Measurements from ENCODE around the gene PACSIN3.

PACSIN3 gene

GRCh38 chr11:47186076-47186699 is at the start of gene PACSIN3:
PACSIN3 (minus strand) TSS chr11:47186434; CDS start chr11:47182727, 3,707 bp downstream.
- TF ChIP-seq, protein P1, sequence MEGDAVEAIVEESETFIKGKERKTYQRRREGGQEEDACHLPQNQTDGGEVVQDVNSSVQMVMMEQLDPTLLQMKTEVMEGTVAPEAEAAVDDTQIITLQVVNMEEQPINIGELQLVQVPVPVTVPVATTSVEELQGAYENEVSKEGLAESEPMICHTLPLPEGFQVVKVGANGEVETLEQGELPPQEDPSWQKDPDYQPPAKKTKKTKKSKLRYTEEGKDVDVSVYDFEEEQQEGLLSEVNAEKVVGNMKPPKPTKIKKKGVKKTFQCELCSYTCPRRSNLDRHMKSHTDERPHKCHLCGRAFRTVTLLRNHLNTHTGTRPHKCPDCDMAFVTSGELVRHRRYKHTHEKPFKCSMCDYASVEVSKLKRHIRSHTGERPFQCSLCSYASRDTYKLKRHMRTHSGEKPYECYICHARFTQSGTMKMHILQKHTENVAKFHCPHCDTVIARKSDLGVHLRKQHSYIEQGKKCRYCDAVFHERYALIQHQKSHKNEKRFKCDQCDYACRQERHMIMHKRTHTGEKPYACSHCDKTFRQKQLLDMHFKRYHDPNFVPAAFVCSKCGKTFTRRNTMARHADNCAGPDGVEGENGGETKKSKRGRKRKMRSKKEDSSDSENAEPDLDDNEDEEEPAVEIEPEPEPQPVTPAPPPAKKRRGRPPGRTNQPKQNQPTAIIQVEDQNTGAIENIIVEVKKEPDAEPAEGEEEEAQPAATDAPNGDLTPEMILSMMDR (IDR thresholded peaks at IDR 0.05; ENCODE audit: insufficient read depth, missing control alignments) = no peak
- FAIRE-seq = no peak
- no peak for DNase-seq (ENCODE audit: insufficient read length, low spot score)

- DNase-seq (ENCODE audit: insufficient read length, low spot score) (no peak), FAIRE-seq (no peak)
- TF ChIP-seq, protein P1 (IDR thresholded peaks at IDR 0.05; ENCODE audit: insufficient read depth, missing control alignments) = no peak
Observed at GRCh38 chr11:47235163-47235562, 48.9 kb upstream of the PACSIN3 start.

GRCh38 chr11:47234669-47235100 is 48.5 kb upstream of the PACSIN3 start:
- TF ChIP-seq, protein P1 (IDR thresholded peaks at IDR 0.05; ENCODE audit: insufficient read depth, missing control alignments) = no peak
- DNase-seq (ENCODE audit: insufficient read length, low spot score) (no peak), FAIRE-seq (no peak)

DNA sequence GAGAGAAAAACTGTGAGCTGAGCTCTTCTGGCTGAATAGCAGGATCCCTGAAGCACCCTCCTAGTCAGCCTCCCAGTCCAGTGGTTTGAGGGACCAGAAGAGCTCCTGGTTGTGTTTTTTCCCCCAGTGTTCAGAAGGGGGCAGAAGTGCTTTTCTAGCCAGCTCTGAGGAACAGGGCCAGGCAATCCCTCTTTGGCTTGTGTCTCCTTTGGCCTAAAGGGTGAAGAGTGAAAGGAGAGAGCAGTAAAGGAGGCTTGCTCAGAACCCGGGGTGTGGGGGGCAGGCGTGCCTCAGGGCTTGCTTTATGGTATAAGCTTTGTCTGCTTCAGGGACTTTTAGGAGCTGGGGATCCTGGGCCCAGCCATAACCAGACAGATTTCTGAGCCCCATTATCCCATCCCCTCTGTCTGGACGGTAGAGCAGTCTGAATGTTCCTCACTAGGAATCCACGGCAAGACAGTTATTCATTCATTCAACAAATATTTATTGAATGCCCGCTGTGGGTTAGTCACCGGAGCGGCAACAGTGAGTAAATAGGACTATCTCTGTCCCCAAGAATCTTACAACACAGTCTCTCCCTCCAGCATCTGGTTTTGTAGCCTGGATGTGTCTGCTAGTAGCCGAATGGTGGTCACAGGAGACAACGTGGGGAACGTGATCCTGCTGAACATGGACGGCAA is 47.9 kb upstream of the PACSIN3 start:
- FAIRE-seq = no peak
- DNase-seq (ENCODE audit: insufficient read length, low spot score) = no peak
- TF ChIP-seq, protein P1 (IDR thresholded peaks at IDR 0.05; ENCODE audit: insufficient read depth, missing control alignments) = peak; percentile 33

- TF ChIP-seq, protein P1 (IDR thresholded peaks at IDR 0.05; ENCODE audit: insufficient read depth, missing control alignments) = no peak
- DNase-seq (ENCODE audit: insufficient read length, low spot score) (no peak), FAIRE-seq (no peak)
Observed at GRCh38 chr11:47233051-47233450, 46.8 kb upstream of the PACSIN3 start.

DNA sequence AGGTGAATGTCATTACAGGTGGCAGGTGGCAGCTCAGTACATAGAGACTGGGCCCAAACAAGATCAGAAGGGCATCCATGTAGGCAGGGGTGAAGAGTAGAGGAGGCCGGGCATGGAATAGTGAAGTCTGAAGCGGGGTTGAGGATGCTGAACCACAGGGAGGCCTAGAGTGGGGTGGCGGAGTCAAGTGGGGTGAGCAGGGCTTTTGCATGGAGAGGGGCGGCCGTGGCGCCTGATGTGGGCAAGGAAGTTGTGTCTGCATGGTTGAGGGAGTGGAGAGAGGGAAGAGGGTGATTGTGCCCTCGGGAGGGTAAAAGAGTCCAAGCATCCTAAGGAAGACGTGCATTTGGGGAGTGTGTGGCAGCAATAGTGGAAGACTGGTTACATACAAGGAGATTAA is 42.9 kb upstream of the PACSIN3 start:
- TF ChIP-seq, protein P1 (IDR thresholded peaks at IDR 0.05; ENCODE audit: insufficient read depth, missing control alignments) = no peak
- DNase-seq (ENCODE audit: insufficient read length, low spot score) (no peak), FAIRE-seq (no peak)

Measured in D721Med (cell line).